ENCODE results near the gene ADAMTS9. TPM values are rescaled to one million over a fixed set of nuclear protein-coding genes. Genes with fewer than 3 reads are reported as not detected.

The ADAMTS9 gene
- total RNA-seq, 1 donor from 2014 or later: 80.3 TPM

GRCh38 chr3:64475037-64475436, 212.8 kb downstream of the ADAMTS9 start:
- DNase-seq: no peak

- DNase-seq: no peak
Measured at GRCh38 chr3:64473466-64473865, 214.3 kb downstream of the ADAMTS9 start.

- no peak for DNase-seq
Measured at GRCh38 chr3:64470436-64470835, 217.4 kb downstream of the ADAMTS9 start.

- DNase-seq: peak; percentile 44
Measured at GRCh38 chr3:64467255-64467944, 220.4 kb downstream of the ADAMTS9 start.
